K562 (cell line): ENCODE data around the gene NDUFV2. TPM values are rescaled to one million over a fixed set of nuclear protein-coding genes. Genes with fewer than 3 reads are reported as not detected.

Source experiments
- DDX20 ChIP-seq: fragments of 450-650 bp; IDR thresholded peaks from 2 replicates; pipeline ENCODE4 v1.6.1; 2016; ENCODE audit warnings: missing genetic modification characterization, low read depth, mild to moderate bottlenecking, missing compliant biosample characterization, moderate library complexity
- ELF1 ChIP-seq: fragments of 200-800 bp; sonication (Bioruptor generic); IDR thresholded peaks from 2 replicates; pipeline ENCODE4 v1.6.1; 2016; ENCODE audit warnings: missing genetic modification characterization, missing compliant biosample characterization
- FIP1L1 ChIP-seq: fragments of 200-400 bp; formaldehyde crosslinking; IDR thresholded peaks from 2 replicates; pipeline ENCODE4 v1.6.1; 2018; ENCODE audit warnings: mild to moderate bottlenecking, low read depth, low read length; ENCODE audit not compliant: poor library complexity, severe bottlenecking
- GABPB1 ChIP-seq: sonication (generic); formaldehyde crosslinking; IDR thresholded peaks from 2 replicates; pipeline ENCODE4 v1.8.0; 2022; ENCODE audit warnings: mild to moderate bottlenecking, missing genetic modification reagents
- GATAD2B ChIP-seq: fragments of 450-650 bp; IDR thresholded peaks from 2 replicates; pipeline ENCODE4 v1.6.1; 2017; ENCODE audit warnings: mild to moderate bottlenecking, borderline replicate concordance
- GTF2E2 ChIP-seq: fragments of 200-800 bp; sonication (Bioruptor generic); IDR thresholded peaks from 2 replicates; pipeline ENCODE4 v1.6.1; 2016; ENCODE audit warnings: missing genetic modification characterization, missing compliant biosample characterization
- HMG20B ChIP-seq: fragments of 250-450 bp; sonication (Bioruptor Pico); IDR thresholded peaks from 2 replicates; pipeline ENCODE4 v1.5.0; 2021; ENCODE audit warnings: mild to moderate bottlenecking
- HNRNPL ChIP-seq: fragments of 200-400 bp; formaldehyde crosslinking; IDR thresholded peaks from 2 replicates; pipeline ENCODE4 v1.6.1; 2017; ENCODE audit warnings: low read depth, mild to moderate bottlenecking, low read length
- HNRNPLL ChIP-seq: fragments of 200-400 bp; formaldehyde crosslinking; IDR thresholded peaks from 2 replicates; pipeline ENCODE4 v1.6.1; 2017; ENCODE audit warnings: low read length, low read depth, mild to moderate bottlenecking; ENCODE audit not compliant: poor library complexity, severe bottlenecking
- KLF1 ChIP-seq: fragments of 450-650 bp; IDR thresholded peaks from 2 replicates; pipeline ENCODE4 v1.6.1; 2016; ENCODE audit warnings: missing genetic modification characterization, missing compliant biosample characterization
- MECOM ChIP-seq: fragments of 250-450 bp; sonication (Bioruptor Pico); IDR thresholded peaks from 2 replicates; pipeline ENCODE4 v1.8.0; 2022; ENCODE audit warnings: inconsistent platforms
- MTA1 ChIP-seq: fragments of 450-650 bp; IDR thresholded peaks from 2 replicates; pipeline ENCODE4 v1.6.1; 2017; ENCODE audit warnings: borderline replicate concordance
- NCOA4 ChIP-seq: fragments of 450-650 bp; IDR thresholded peaks from 2 replicates; pipeline ENCODE4 v1.6.1; 2018; ENCODE audit warnings: mild to moderate bottlenecking; ENCODE audit not compliant: partially characterized antibody
- POLR2AphosphoS2 ChIP-seq: IDR thresholded peaks from 2 replicates; pipeline ENCODE4 v1.6.1; 2012; ENCODE audit warnings: low read length, improper control_type of control experiment
- PRMT5 ChIP-seq: sonication (generic); formaldehyde crosslinking; IDR thresholded peaks from 2 replicates; pipeline ENCODE4 v1.5.0; 2020; ENCODE audit warnings: missing genetic modification reagents
- SETDB1 ChIP-seq: IDR thresholded peaks from one replicate; pipeline ENCODE4 v1.6.1; 2012; ENCODE audit warnings: low read length, control low read depth, inconsistent platforms
- TBP ChIP-seq: optimal IDR thresholded peaks from 2 replicates; pipeline ENCODE3; 2011; ENCODE audit warnings: low read depth, low read length, improper control_type of control experiment
- TEAD4 ChIP-seq, 2 experiments: sonication (generic) in 1 of 2; formaldehyde crosslinking in 1 of 2; IDR thresholded peaks; 2 replicates each; pipeline versions ENCODE4 v1.6.1 to v1.8.0; 2012 to 2022; ENCODE audit warnings: borderline replicate concordance in 1 of 2, inconsistent platforms in 1 of 2, low read length in 1 of 2, mild to moderate bottlenecking in 1 of 2, missing genetic modification reagents in 1 of 2
- TGIF2 ChIP-seq: sonication (generic); formaldehyde crosslinking; IDR thresholded peaks from 2 replicates; pipeline ENCODE4 v1.8.1; 2022; ENCODE audit warnings: mild to moderate bottlenecking, missing genetic modification reagents, moderate library complexity
- WHSC1 ChIP-seq: IDR thresholded peaks from one replicate; pipeline ENCODE4 v1.6.1; 2012; ENCODE audit warnings: low read length, control low read depth, inconsistent platforms
- ZNF3 ChIP-seq: fragments of 250-450 bp; sonication (Bioruptor Pico); IDR thresholded peaks from 2 replicates; pipeline ENCODE4 v1.5.0; 2021; ENCODE audit warnings: mild to moderate bottlenecking, moderate library complexity
- ZNF561 ChIP-seq: fragments of 450-650 bp; formaldehyde crosslinking; conservative IDR thresholded peaks from 2 replicates; pipeline ENCODE4 v1.4.0; 2020; ENCODE audit warnings: mild to moderate bottlenecking, moderate library complexity
- polyA plus RNA-seq, 8 experiments: library from polyadenylated mRNA; depleted of rRNA in 4 of 8; stranded (reverse) in 5 of 8; unstranded in 3 of 8; fragments of >200 nt; fragmentation: Nextera tagmentation in 2 of 8; fragmentation: Illumina TruSeq in 1 of 8; extraction: Ambion mirVana in 2 of 8; extraction: Trizol in 1 of 8; gene quantifications; 2 replicates each; pipeline versions ENCODE4 v1.2.1 to v1.2.3, GENCODE V29; 2011 to 2014; ENCODE audit warnings: inconsistent platforms in 1 of 8, missing spikeins in 1 of 8
- total RNA-seq, 7 experiments: library from RNA; depleted of rRNA in 6 of 7; stranded (reverse); fragments of >200 nt in 6 of 7; fragmentation: Illumina TruSeq in 2 of 7; extraction: Trizol in 2 of 7; gene quantifications; 2 replicates each; pipeline versions ENCODE4 v1.2.1 to v1.2.3, GENCODE V29; 2011 to 2021; ENCODE audit warnings: low replicate concordance in 1 of 7
- TF ChIP-seq, protein P1 (sequence below): fragments of 150-350 bp; conservative IDR thresholded peaks from 2 replicates; pipeline ENCODE4 v1.6.1; 2014; ENCODE audit warnings: low read length
- TF ChIP-seq, protein P2 (sequence below): fragments of 250-450 bp; sonication (Bioruptor Pico); IDR thresholded peaks from 2 replicates; pipeline ENCODE4 v1.4.0; 2020; ENCODE audit warnings: mild to moderate bottlenecking, moderate library complexity

NDUFV2 gene
- total and polyA plus RNA-seq, 9 of the 15 experiments (the other 6 are each of a cell fraction or from before 2014, with no cell fraction given): 213 to 550 (median 384) TPM

DNA sequence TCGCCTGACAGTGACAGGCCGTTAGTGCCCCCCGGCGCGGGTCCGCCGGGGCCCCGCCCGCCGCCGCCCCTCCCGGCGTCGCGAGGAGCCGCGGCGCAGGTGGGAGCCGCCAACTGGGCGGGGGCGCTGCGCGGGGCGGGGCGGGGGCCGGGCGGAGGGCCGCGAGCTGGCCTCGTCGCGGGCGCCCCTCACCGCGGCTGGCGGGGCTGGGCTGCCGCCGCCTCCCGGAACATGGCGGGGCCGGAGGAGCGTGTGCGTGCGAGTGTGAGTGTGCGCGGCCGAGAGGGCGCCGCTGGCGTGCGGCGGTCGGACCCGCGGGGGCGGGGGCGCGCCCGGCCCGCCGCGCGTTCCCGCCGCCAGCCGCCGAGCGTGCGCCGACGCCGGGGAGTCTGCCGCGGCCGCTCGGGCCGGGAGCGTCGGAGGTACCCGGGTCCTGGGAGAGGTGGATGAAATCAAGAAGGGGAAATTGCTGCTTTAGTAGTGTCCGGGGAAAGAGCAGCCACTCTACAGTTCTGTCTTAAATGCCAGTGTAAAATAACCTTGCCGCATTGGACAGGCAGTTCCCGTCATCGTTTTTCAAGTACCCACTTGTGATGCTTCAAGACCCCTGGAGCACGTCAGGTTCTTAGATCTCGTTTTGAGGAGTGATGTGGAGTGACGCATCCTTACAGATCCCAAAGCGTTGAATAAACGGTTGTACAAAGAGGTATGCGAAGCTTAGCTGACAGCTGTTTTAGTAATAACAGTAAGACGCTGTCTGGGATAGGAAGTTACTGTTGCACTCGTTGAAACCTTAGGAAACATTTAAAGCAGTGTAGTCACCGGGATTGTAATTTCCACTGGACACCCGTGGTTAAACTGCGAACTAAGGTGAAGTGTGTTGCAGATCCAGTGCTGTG, 34.9 kb downstream of the NDUFV2 start (continued):
- TF ChIP-seq, protein P1, sequence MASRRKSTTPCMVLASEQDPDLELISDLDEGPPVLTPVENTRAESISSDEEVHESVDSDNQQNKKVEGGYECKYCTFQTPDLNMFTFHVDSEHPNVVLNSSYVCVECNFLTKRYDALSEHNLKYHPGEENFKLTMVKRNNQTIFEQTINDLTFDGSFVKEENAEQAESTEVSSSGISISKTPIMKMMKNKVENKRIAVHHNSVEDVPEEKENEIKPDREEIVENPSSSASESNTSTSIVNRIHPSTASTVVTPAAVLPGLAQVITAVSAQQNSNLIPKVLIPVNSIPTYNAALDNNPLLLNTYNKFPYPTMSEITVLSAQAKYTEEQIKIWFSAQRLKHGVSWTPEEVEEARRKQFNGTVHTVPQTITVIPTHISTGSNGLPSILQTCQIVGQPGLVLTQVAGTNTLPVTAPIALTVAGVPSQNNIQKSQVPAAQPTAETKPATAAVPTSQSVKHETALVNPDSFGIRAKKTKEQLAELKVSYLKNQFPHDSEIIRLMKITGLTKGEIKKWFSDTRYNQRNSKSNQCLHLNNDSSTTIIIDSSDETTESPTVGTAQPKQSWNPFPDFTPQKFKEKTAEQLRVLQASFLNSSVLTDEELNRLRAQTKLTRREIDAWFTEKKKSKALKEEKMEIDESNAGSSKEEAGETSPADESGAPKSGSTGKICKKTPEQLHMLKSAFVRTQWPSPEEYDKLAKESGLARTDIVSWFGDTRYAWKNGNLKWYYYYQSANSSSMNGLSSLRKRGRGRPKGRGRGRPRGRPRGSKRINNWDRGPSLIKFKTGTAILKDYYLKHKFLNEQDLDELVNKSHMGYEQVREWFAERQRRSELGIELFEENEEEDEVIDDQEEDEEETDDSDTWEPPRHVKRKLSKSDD: no peak
- no peak for TF ChIP-seq SETDB1
- TF ChIP-seq DDX20: no peak
- no peak for TF ChIP-seq TEAD4 (IDR thresholded peaks at IDR 0.05; ENCODE audit: low read length)
- no peak for TF ChIP-seq TEAD4 (CRISPR knock-in tag; IDR thresholded peaks at IDR 0.05; ENCODE audit: borderline replicate concordance)
- no peak for TF ChIP-seq ELF1 (tag)
- TF ChIP-seq ZNF3 (CRISPR knock-in tag): no peak
- TF ChIP-seq HNRNPLL: peak; percentile 45
- TF ChIP-seq ZNF561 (CRISPR knock-in tag): no peak
- no peak for TF ChIP-seq HNRNPL
- no peak for TF ChIP-seq PRMT5 (CRISPR knock-in tag)
- TF ChIP-seq HMG20B (CRISPR knock-in tag): no peak
- TF ChIP-seq NCOA4: no peak
- TF ChIP-seq TGIF2 (CRISPR knock-in tag): peak; percentile 28; the same call in 1 of the 2 replicates
- TF ChIP-seq GABPB1 (CRISPR knock-in tag): peak; percentile 47; the same call in 1 of the 2 replicates
- 0 out of 2 replicates have a peak, but pooled peaks have one; percentile 20 for TF ChIP-seq MTA1
- no peak for TF ChIP-seq MECOM (CRISPR knock-in tag)
- TF ChIP-seq KLF1 (tag): no peak
- peak; percentile 40 for TF ChIP-seq TBP
- no peak for TF ChIP-seq GTF2E2
- no peak for TF ChIP-seq GATAD2B
- no peak for TF ChIP-seq FIP1L1
- TF ChIP-seq POLR2AphosphoS2: no peak
- TF ChIP-seq, protein P2, sequence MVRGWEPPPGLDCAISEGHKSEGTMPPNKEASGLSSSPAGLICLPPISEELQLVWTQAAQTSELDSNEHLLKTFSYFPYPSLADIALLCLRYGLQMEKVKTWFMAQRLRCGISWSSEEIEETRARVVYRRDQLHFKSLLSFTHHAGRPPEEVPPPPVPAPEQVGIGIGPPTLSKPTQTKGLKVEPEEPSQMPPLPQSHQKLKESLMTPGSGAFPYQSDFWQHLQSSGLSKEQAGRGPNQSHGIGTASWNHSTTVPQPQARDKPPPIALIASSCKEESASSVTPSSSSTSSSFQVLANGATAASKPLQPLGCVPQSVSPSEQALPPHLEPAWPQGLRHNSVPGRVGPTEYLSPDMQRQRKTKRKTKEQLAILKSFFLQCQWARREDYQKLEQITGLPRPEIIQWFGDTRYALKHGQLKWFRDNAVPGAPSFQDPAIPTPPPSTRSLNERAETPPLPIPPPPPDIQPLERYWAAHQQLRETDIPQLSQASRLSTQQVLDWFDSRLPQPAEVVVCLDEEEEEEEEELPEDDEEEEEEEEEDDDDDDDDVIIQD (CRISPR knock-in tag): 0 out of 2 replicates have a peak, but pooled peaks have one; percentile 21
- TF ChIP-seq WHSC1: no peak
